Caco-2 (cell line): Measurements from ENCODE around the gene MAPK11. TPM values are rescaled to one million over a fixed set of nuclear protein-coding genes. Genes with fewer than 3 reads are reported as not detected.

Experiments used
- BruUV-seq: library from RNA; stranded (reverse); fragments of 400-500 nt; replicated peaks from 2 replicates; lab custom pipeline; 2021; lab: Mats Ljungman, UMichigan
- CTCF ChIA-PET: fragments of 300-600 bp; sonication (Branson Sonifier 250); formaldehyde crosslinking; loops from one replicate; lab custom pipeline; 2022; ENCODE audit warnings: antibody characterized with exemption; lab: Charles Lee
- POLR2A ChIA-PET: fragments of 300-600 bp; sonication (Branson Sonifier 250); formaldehyde crosslinking; loops from one replicate; lab custom pipeline; 2022; ENCODE audit warnings: antibody characterized with exemption; lab: Charles Lee
- DNase-seq, 2 experiments: peaks; one replicate each; pipeline versions ENCODE4 v3.0.0 to v3.0.0-alpha.2; 2020 to 2022
- H3K27me3 ChIP-seq: replicated peaks from 2 replicates; pipeline ENCODE4 v1.6.0; 2011; ENCODE audit warnings: low read length; ENCODE audit not compliant: control insufficient read depth, insufficient read depth
- H3K36me3 ChIP-seq: 2 replicates; pipeline ENCODE4 v1.5.1; 2011; ENCODE audit warnings: low read length; ENCODE audit not compliant: control insufficient read depth, insufficient read depth
- H3K4me1 ChIP-seq: fragments of 250-450 bp; sonication (Bioruptor Pico); 2 replicates; pipeline ENCODE4 v1.5.1; 2020; ENCODE audit warnings: mild to moderate bottlenecking
- H3K4me3 ChIP-seq: 2 replicates; pipeline ENCODE4 v1.5.1; 2011; ENCODE audit warnings: low read depth, mild to moderate bottlenecking, control low read depth, low read length
- H3K9me3 ChIP-seq: fragments of 250-450 bp; sonication (Bioruptor Pico); 2 replicates; pipeline ENCODE4 v1.5.1; 2020; ENCODE audit warnings: mild to moderate bottlenecking, moderate library complexity
- H3K27ac Mint-ChIP-seq: one replicate; pipeline ENCODE4 v1.8.0; 2022; ENCODE audit warnings: mixed read lengths; ENCODE audit not compliant: unreplicated experiment
- H3K27me3 Mint-ChIP-seq: one replicate; pipeline ENCODE4 v1.8.0; 2022; ENCODE audit warnings: mixed read lengths; ENCODE audit not compliant: insufficient read depth, unreplicated experiment
- H3K36me3 Mint-ChIP-seq: one replicate; pipeline ENCODE4 v1.8.0; 2022; ENCODE audit warnings: mild to moderate bottlenecking, mixed read lengths; ENCODE audit not compliant: insufficient read depth, unreplicated experiment
- H3K4me1 Mint-ChIP-seq: one replicate; pipeline ENCODE4 v1.8.0; 2022; ENCODE audit warnings: low read depth, mixed read lengths; ENCODE audit not compliant: unreplicated experiment
- H3K4me3 Mint-ChIP-seq: one replicate; pipeline ENCODE4 v1.8.0; 2022; ENCODE audit warnings: mild to moderate bottlenecking, moderate library complexity, mixed read lengths; ENCODE audit not compliant: unreplicated experiment
- H3K9me3 Mint-ChIP-seq: one replicate; pipeline ENCODE4 v1.8.0; 2022; ENCODE audit warnings: mixed read lengths; ENCODE audit not compliant: unreplicated experiment
- intact Hi-C: fragments of 100-400 bp; cut with micrococcal nuclease; formaldehyde crosslinking; loops from one replicate; pipeline ENCODE4 v1.10.0; 2022; ENCODE audit not compliant: unreplicated experiment
- total RNA-seq: library from RNA; stranded (reverse); gene quantifications from 2 replicates; pipeline ENCODE4 v1.2.3, GENCODE V29; 2022
- TF ChIP-seq, protein P1 (sequence below), 2 experiments: fragments of 200-600 bp in 1 of 2; IDR thresholded peaks; 1 replicate in 1 of 2; 2 replicates in 1 of 2; pipeline versions ENCODE4 v1.5.1 to v1.8.0; 2011 to 2022; ENCODE audit warnings: antibody characterized with exemption in 1 of 2, control low read depth in 1 of 2, inconsistent platforms in 1 of 2, low read depth in 1 of 2, low read length in 1 of 2, mild to moderate bottlenecking in 1 of 2, moderate library complexity in 1 of 2; ENCODE audit not compliant: insufficient read depth in 1 of 2, severe bottlenecking in 1 of 2, unreplicated experiment in 1 of 2

Gene MAPK11
- total RNA-seq, 1 experiment from 2014 or later: 1.3 TPM

DNA sequence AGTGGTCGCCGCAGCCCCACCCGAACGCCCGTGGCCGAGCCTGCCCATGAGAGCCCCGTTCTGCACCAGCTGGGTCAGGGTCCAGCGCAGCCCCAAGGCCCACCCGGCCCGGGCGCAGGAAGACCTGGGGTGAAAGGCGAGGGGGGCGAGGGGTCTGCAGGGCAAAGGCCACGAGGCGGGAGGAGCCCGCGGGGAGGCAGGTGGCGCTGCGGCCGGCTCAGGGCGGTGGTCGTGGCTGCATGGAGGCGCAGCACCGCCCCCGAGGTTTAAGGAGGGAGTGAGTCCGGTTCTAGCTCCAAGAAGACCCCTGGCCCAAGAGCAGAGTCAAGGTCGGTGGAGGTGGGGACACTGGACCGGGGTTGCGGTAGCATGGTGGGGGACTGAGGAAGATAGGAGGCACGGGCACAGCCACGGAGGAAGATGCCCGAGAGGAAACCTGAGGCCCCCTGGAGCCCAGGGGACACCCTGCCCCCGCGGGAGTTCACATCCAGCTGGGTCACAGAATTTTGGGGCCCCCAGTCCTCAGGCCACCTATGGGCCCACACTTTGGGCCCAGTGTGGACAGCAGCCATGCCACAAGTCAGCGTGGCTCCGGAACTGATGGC, 18.6 kb downstream of the MAPK11 start:
- BruUV-seq: no TSS peak
- H3K27ac Mint-ChIP-seq: no peak overlapping the region
- intact Hi-C loops: no loop called here
- no peaks in the 10 kb centered on the region for H3K4me1 Mint-ChIP-seq
- CTCF ChIA-PET: interaction anchor here (0.5 to 2.0 kb wide), 10 partner anchors 9 to 274 kb away, joined by 3 to 10 read pairs (median 4); partner anchors contain the start of genes ADM2 and SCO2
- H3K36me3 Mint-ChIP-seq: peaks cover 38% of the 10 kb centered on the region
- no peak for DNase-seq
- H3K9me3 Mint-ChIP-seq: no peaks in the 10 kb centered on the region
- H3K27me3 Mint-ChIP-seq: no peaks in the 10 kb centered on the region
- H3K9me3 ChIP-seq: no peaks in the 10 kb centered on the region
- TF ChIP-seq, protein P1, sequence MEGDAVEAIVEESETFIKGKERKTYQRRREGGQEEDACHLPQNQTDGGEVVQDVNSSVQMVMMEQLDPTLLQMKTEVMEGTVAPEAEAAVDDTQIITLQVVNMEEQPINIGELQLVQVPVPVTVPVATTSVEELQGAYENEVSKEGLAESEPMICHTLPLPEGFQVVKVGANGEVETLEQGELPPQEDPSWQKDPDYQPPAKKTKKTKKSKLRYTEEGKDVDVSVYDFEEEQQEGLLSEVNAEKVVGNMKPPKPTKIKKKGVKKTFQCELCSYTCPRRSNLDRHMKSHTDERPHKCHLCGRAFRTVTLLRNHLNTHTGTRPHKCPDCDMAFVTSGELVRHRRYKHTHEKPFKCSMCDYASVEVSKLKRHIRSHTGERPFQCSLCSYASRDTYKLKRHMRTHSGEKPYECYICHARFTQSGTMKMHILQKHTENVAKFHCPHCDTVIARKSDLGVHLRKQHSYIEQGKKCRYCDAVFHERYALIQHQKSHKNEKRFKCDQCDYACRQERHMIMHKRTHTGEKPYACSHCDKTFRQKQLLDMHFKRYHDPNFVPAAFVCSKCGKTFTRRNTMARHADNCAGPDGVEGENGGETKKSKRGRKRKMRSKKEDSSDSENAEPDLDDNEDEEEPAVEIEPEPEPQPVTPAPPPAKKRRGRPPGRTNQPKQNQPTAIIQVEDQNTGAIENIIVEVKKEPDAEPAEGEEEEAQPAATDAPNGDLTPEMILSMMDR (IDR thresholded peaks at IDR 0.05; ENCODE audit: insufficient read depth in 1 of 2, low read depth in 1 of 2, low read length in 1 of 2, severe bottlenecking in 1 of 2, unreplicated experiment in 1 of 2): no peak
- POLR2A ChIA-PET: interaction anchor here (0.5 to 1.4 kb wide), 9 partner anchors 10 to 256 kb away, joined by 3 to 9 read pairs (median 4); partner anchors contain the start of genes DENND6B, LMF2 and MAPK12
- H3K36me3 ChIP-seq: peaks cover 6% of the 10 kb centered on the region; the same call in 1 of the 2 replicates
- H3K4me1 ChIP-seq: peaks cover 18% of the 10 kb centered on the region
- H3K4me3 Mint-ChIP-seq: peak overlapping the region; percentile 76
- peak overlapping the region; percentile 99 for H3K4me3 ChIP-seq
- no peaks in the 10 kb centered on the region for H3K27me3 ChIP-seq

DNA sequence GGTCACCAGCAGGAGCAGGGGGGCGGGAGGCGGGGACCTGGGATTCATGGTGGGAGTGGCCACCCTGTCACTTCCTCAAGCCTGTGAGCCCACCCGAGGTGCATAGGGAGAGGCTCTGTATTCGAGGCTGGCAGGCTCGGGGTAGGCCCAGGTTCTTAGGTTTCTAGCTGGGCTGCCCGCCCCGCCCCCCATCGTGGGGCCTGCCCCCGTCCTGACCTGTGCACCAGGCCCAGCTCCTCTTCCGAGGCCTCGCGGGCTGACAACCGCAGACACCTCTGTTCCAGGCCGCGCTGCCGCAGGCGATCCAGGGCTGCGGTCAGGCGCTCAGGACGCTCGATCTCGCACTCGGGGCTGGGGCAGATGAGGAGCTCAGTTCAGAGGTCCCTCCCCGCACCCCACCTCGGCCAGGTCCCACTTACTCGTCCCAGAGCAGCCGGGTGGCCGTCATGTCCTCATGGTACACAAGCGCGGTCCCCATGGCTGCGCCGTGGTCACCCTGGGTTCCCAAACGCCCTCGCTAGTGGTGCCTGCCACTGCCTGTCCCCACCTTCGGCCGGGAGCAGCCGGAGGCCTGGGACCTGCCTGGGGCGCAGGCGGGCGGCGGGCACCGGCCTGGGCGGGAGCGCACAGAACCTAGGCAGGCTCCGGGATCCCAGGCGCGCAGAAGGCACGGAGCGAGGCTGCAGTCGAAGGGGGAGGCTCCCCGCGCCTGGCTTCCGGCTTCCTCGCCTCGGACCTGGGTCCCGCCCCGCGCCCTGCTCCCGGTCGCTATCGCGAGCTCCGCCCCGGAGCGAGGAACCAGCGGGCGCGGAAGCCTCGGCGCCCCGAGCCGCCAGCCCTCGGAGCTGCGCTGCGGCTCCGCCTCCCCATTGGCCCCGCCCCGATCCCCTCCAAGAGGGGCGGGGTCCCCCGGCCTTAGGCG, 19.4 kb downstream of the MAPK11 start, which contains the start of gene HDAC10:
Gene HDAC10, minus strand, starts transcription at position 711 of the 922 bp plus-strand sequence. Its CDS starts 233 bp downstream, at position 478.
- CTCF ChIA-PET: interaction anchor here (0.5 to 2.0 kb wide), 13 partner anchors 10 to 275 kb away, joined by 3 to 10 read pairs (median 4); partner anchors contain the start of genes ADM2 and SCO2
- TF ChIP-seq, protein P1 (IDR thresholded peaks at IDR 0.05; ENCODE audit: insufficient read depth in 1 of 2, low read depth in 1 of 2, low read length in 1 of 2, severe bottlenecking in 1 of 2, unreplicated experiment in 1 of 2): no peak
- POLR2A ChIA-PET: interaction anchor here (0.5 to 1.4 kb wide), 10 partner anchors 10 to 257 kb away, joined by 3 to 9 read pairs (median 4); partner anchors contain the start of genes DENND6B, LMF2 and MAPK12
- TSS peak; percentile 23 for BruUV-seq
- Mint-ChIP-seq H3K9me3 (no peaks in the 10 kb centered on the region), H3K27ac (peak within 1 kb of the TSS; percentile 32), H3K27me3 (no peaks in the 10 kb centered on the region), H3K4me3 (peak within 1 kb of the TSS; percentile 76), H3K4me1 (no peaks in the 10 kb centered on the region), H3K36me3 (peaks cover 40% of the 10 kb centered on the region)
- intact Hi-C loops: no loop called here
- H3K9me3 ChIP-seq: no peaks in the 10 kb centered on the region
- DNase-seq: peak; percentile 84 to 91
- H3K4me1 ChIP-seq: peaks cover 22% of the 10 kb centered on the region
- peak within 1 kb of the TSS; percentile 99 for H3K4me3 ChIP-seq
- no peaks in the 10 kb centered on the region for H3K27me3 ChIP-seq
- H3K36me3 ChIP-seq: peaks cover 9% of the 10 kb centered on the region; the same call in 1 of the 2 replicates

DNA sequence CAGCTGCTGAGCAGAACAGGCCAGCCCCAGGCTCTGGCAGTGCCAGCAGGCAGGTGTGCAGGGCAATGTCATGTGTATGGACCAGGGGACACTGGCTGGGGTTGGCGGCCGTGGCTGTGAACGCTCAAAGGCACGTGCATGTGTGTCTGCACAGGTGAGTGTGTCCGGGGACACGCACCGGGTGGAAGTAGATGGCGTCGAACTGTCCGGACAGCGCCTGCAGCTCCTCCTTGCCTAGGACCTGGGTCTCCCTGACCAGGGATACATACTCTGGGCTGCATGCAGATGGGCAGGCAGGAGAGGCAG, 20.0 kb downstream of the MAPK11 start:
- BruUV-seq: no TSS peak
- Mint-ChIP-seq H3K9me3 (no peaks in the 10 kb centered on the region), H3K27me3 (no peaks in the 10 kb centered on the region), H3K4me3 (peak overlapping the region; percentile 76), H3K4me1 (no peaks in the 10 kb centered on the region), H3K27ac (peak overlapping the region; percentile 32), H3K36me3 (peaks cover 43% of the 10 kb centered on the region)
- Histone ChIP-seq H3K4me3 (peak overlapping the region; percentile 99), H3K4me1 (peaks cover 26% of the 10 kb centered on the region), H3K9me3 (no peaks in the 10 kb centered on the region), H3K36me3 (peaks cover 9% of the 10 kb centered on the region; the same call in 1 of the 2 replicates), H3K27me3 (no peaks in the 10 kb centered on the region)
- intact Hi-C loops: no loop called here
- no peak for DNase-seq
- POLR2A ChIA-PET: interaction anchor here (0.6 to 1.4 kb wide), 2 partner anchors 11 to 43 kb away, joined by 3 to 4 read pairs; partner anchors contain the start of gene MAPK12
- CTCF ChIA-PET: interaction anchor here (1.4 to 1.6 kb wide), 3 partner anchors 15 to 276 kb away, joined by 3 to 5 read pairs (median 3); partner anchors contain the start of gene SCO2
- TF ChIP-seq, protein P1 (IDR thresholded peaks at IDR 0.05; ENCODE audit: insufficient read depth in 1 of 2, low read depth in 1 of 2, low read length in 1 of 2, severe bottlenecking in 1 of 2, unreplicated experiment in 1 of 2): no peak
